HG02798 (cell line): ENCODE measurements around the gene TRIM9.
A peak's percentile ranks its signal among the peaks of the same experiment; 100 is the strongest.
"Not testable (repeated sequence)": the region's sequence is repeated elsewhere in the genome, so short reads cannot be mapped to it uniquely, and the experiment has no call there.

ENCODE experiments used
- ATAC-seq: cut with Tn5 transposase; IDR thresholded peaks from one replicate; pipeline ENCODE4 v1.9.1; 2021; ENCODE audit warnings: mild to moderate bottlenecking; ENCODE audit not compliant: unreplicated experiment, poor library complexity

Gene TRIM9

GRCh38 chr14:50970886-50971781 lies 123.8 kb downstream of the TRIM9 start:
- no peak for ATAC-seq

GRCh38 chr14:50967790-50968189 lies 127.1 kb downstream of the TRIM9 start:
- ATAC-seq, result no peak

- ATAC-seq, result no peak
Measured at GRCh38 chr14:50967103-50967502, 127.8 kb downstream of the TRIM9 start.

- ATAC-seq, result no peak
Measured at GRCh38 chr14:50964683-50965390, 130.1 kb downstream of the TRIM9 start.

GRCh38 chr14:50963919-50964318 lies 131.0 kb downstream of the TRIM9 start:
- ATAC-seq, result no peak

GRCh38 chr14:50961605-50962221 lies 133.2 kb downstream of the TRIM9 start:
- no peak for ATAC-seq

GRCh38 chr14:50957296-50957695 lies 137.6 kb downstream of the TRIM9 start:
- ATAC-seq, result no peak

- not testable (repeated sequence) for ATAC-seq
Measured at GRCh38 chr14:50956421-50956820, 138.5 kb downstream of the TRIM9 start.

- no peak for ATAC-seq
Measured at GRCh38 chr14:50955373-50956043, 139.4 kb downstream of the TRIM9 start.

GRCh38 chr14:50954811-50955372 lies 140.0 kb downstream of the TRIM9 start:
- ATAC-seq, result no peak

- ATAC-seq, result no peak
Measured at GRCh38 chr14:50953502-50953901, 141.4 kb downstream of the TRIM9 start.

- no peak for ATAC-seq
Measured at GRCh38 chr14:50951032-50951431, 143.9 kb downstream of the TRIM9 start.

- ATAC-seq, result no peak
Measured at GRCh38 chr14:50948205-50948604, 146.7 kb downstream of the TRIM9 start.

GRCh38 chr14:50947446-50947845 lies 147.5 kb downstream of the TRIM9 start:
- ATAC-seq, result no peak

- ATAC-seq, result no peak
Measured at GRCh38 chr14:50946234-50946935, 148.5 kb downstream of the TRIM9 start.

- no peak for ATAC-seq
Measured at GRCh38 chr14:50944647-50945413, 150.1 kb downstream of the TRIM9 start.

GRCh38 chr14:50943943-50944646 lies 150.8 kb downstream of the TRIM9 start, which contains the start of gene PYGL:
Gene PYGL (minus strand): TSS chr14:50944483. CDS start chr14:50944403, 80 bp downstream.
- ATAC-seq, result peak; percentile 77

- ATAC-seq, result no peak
Measured at GRCh38 chr14:50943261-50943942, 151.5 kb downstream of the TRIM9 start.
